Activated CD4-positive, CD25-positive, alpha-beta regulatory T cell treated with anti-CD3 and anti-CD28 coated beads, Interleukin-2, amount 50 U/mL, for 72 hours (primary cell): ENCODE results near the gene PSD2.

Experiments
- DNase-seq: peaks from one replicate; pipeline ENCODE4 v3.0.0; 2021

The PSD2 gene

DNA sequence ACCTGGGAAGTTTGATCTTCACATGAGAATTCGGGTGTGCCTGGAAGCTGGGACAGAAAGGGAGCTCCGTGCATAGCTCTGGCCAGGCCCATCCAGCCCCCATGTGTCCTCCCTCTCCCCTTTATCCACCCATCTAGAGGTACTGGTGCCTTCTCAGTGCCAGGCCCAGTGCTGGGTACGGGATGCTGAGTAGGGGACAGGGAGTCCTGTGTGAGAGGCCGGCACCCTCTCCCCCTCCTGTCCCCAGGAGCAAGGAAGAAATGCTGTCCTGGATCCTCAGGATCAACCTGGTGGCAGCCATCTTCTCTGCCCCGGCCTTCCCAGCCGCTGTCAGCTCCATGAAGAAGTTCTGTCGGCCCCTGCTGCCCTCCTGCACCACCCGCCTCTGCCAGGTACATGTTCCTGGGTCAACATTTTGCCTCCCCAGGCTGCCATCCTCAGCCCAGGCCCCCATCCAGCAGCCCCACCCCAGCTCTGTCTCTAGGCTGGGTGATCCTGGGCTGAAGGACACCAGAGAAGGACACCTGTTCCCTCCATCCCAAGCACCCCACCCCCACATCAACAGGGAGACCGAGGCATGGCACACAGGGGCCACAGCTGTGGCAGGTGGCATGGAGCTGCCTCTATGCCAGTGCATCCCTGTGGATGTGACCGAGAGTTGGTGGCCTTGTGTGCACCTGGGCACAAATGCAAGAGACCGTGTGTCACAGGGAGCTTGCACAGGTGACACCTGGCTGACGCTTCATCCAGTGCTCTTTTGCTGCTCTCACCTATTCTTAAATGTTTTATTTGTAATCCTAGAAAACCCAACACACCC is 43.0 kb downstream of the PSD2 start:
- DNase-seq, result peak; percentile 25

DNA sequence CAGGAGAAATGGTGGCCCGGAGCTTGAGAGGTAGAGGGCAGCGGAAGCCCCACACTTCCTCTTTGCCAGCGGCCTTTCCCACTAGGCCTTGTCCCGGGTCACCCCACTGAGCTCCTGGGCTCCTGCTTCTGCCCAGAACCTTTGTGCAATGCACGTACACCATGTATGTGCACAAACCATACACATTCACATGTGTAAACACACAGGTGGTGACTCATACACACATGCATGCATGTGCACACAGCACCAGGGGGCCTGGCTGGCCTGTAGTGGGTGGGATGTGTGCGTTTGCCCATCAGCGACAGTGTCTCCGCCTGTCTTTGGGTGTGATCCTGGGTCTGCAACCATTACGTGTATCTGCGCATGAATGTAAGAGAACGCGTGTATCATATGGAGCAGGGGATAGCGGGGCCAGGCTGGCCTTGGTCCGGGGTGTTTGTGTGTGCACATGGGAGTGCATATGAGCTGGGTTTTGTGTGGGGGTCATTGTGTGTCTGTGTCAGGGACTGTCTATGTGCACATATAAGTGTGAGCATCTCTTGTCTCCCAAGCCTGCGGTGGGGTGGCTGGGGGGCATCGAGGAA is 43.7 kb downstream of the PSD2 start:
- peak; percentile 18 for DNase-seq

DNA sequence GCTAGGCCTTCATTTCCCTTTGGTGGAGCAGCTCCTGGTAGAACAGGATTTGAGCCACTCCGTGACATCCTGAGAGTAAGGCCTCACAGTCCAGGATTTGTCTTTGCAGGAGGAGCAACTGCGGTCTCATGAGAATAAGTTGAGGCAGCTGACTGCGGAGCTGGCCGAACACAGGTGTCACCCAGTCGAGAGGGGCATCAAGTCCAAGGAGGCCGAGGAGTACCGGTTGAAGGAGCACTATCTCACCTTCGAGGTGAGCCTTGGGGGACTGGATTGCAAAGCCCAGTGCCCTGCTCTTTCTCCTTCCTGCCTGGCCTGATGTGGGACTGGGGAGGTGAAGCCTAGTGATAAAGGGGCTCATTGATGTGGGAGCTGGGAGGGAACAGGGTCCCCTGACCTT is 44.3 kb downstream of the PSD2 start:
- peak; percentile 21 for DNase-seq

DNA sequence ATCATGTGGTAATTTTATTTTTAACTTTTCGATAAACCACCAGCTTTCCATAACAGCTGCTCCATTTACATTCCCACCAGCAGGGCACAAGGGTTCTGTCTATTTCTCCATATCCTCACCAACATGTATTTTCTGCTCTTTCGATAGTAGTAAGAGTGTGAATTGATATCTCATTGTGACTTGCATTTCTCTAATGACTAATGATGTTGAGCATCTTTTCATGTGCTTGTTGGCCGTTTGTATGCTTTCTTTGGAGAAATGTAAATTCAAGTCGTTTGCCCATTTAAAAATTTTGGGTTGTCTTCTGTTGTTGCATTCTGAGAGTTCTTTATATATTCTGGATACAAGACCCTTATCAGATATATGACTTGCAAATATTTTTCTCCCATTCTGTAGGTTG is 45.9 kb downstream of the PSD2 start:
- no peak for DNase-seq

DNA sequence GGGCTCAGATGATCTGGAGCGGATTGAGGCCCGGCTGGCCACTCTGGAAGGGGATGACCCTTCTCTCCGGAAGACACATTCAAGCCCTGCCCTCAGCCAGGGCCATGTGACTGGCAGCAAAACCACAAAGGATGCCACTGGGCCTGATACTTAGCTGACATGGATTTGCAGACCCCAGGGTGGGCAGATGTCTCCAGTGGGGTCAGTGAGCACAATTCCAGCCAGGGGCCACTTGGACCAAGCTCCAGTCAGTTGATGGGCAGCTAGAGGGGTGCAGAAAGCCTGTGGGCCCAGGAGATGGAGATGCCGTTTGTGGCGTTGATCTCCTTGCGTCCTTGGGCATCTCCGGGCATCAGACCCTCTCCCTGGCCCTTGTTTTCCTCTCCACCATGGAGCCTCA is 46.7 kb downstream of the PSD2 start:
- peak; percentile 19 for DNase-seq

DNA sequence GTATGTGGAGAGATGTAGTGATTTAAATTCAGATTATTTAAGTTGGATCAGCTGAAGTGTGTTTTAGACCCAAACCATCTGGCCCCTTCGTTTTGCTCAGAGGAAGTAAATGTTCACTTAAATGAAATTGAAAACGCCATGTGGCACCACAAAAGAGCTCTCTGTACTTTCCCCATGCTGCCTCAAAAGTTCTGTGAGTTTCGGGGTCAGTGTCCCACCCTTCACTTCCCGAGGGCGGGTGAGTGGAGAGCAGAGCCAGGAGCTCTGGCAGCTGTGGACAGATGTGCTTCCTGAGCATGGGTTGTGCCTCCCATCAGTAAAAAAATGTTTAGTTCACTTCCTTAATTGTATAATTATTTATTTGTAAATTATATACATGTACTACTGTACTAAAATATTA is 48.4 kb downstream of the PSD2 start:
- DNase-seq, result no peak

DNA sequence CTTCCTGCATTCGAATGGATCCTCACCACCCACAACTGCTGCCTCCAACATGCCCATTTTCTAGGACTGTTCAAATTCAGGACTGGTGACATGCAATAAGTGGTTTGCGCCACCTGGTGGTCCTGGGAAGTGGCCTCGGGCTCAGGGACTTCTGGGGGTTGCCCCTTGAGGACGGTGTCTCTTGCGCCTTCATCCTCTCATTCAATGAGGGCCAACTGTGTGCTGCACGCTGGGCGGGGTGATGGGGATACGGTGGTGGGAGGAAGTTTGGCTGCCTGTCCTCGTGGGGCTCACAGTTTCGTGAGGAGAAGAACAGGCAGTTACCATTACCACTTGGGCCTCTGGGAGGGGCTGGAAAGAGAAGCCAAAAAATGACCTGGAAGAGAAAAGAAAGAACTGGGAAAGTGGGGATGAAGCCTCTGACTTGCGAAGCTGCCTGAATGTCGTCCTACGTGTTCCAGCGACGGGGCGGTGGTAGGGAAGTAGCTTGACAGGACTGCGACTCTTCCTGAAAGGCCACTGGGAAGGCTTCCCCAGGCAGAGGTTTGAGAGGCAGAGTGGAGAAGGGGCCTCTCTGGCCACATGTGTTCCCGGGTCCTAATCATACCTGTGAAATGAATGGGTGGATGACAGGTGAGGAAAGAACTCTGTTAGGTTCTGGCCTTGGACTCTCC is 49.0 kb downstream of the PSD2 start:
- peak; percentile 53 for DNase-seq

DNA sequence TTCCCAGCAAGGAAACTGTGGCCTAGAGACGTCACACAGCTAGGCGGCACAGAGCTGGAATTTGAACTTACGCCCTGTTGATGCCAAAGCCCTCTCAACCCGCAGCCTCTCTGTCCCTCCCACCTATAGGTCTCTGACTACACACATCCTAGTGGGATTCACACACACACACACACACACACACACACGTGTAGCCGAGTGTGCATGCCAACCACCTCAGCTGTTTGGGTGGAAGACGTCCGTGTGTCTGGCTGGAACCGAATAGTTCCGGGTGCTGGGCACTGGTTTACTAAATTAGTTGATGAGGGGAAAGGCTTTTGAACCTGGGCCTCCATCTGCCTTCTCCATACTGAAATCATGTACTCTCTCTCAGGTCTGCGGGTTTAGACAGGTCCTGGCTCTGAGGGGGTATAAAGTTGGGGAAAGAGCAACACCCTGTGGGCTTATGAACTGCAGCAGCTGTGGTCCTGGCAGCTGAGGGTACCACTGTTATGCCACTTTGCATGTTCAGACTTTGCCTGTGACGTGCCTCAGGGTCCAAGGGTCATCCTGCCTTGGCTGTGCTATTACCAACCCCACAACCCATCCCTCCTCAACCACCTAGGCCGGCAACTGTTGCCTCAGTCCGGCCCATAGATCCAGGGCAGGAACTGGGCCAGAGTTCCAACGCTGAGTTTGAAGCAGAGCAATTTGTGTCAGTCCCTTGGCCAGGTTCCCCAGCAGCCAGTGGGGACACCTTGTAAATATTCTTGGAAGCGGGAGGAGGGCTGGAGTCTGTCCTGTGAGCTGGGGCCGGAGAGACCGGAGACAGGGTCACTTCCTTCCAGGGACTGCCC is 50.5 kb downstream of the PSD2 start:
- DNase-seq, result peak; percentile 18

DNA sequence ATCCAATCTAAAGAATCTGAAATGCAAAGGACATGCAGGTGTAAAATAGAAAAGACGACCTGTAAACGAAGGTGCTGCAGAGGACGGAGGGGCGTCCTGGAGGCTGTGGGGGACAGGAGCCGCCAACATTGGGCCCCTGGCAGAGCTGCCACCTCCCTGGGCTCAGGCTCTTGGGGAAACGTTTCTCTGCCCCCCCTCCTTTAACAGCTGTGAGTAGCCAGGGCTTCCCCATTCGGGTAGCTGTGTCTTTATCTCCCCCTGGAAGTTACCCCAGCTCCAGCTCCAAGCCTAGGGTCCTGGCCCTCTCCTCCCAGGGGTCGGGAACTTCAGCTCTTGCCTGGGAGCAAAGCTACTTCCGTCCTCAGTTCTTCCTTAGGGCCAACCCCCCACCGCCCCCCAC is 51.5 kb downstream of the PSD2 start:
- DNase-seq, result peak; percentile 18

DNA sequence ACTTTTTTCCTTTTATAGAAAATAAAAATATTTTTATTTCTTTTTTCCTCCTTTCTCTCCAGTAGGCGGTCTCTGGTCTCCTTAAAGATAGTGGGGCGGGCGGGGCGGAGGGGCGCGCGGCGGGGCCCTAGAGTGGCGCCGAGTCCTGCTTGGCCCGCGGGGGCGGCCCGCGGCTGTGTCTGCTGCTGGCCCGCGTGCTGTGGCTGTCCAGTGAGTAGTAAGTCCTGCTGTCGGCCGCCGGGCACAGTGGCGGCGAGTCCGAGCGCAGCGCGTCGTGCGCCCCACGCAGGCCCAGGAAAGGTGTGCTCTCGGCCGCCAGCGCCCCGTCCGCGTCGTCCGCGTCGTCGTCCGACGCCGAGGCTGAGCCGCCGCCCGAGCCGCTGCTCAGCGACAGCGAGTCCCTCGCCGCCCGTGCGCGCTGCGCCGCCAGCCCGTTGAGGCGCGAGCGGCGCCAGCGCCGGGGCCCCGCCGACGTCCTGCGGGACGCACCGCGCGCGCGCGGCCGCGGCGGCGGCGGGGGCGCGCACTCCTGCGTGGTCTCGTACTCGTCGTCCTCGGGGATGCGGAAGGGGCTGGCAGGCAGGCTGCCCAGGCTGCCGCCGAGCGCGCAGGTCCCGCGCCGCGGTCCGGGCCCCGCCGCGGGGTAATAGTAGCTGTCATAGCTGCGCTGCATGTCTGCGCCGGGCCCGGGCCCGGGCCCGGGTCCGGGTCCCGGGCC is 52.3 kb downstream of the PSD2 start:
- DNase-seq, result peak; percentile 68

DNA sequence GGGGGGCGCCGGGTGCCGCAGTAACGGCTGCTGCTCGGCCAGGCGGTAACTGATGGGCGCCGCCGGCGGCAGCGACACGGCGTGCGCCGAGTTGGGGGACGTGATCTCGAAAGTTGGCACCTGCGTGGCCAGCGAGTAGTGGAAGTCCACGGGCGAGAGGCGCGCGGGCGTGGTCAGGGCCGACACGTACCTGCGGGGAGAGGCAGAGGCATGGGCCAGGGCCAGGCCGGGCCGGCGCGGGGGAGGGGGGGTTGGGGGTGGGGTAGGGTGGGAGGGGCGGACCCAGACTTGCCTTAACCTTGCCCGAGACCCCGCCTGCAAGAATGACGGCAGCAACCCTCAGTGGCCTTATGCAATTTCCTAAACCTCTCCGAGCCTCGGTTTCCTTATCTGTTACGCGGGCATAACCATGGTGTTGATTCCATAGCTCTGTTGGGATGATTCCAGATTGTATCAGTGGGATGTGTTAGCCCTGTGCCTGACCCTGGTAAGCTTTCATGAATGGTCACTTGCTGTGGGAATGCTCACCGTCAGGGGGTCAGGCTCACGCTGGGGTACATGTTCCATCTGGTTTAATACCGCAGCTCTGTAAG is 53.0 kb downstream of the PSD2 start:
- DNase-seq, result no peak

DNA sequence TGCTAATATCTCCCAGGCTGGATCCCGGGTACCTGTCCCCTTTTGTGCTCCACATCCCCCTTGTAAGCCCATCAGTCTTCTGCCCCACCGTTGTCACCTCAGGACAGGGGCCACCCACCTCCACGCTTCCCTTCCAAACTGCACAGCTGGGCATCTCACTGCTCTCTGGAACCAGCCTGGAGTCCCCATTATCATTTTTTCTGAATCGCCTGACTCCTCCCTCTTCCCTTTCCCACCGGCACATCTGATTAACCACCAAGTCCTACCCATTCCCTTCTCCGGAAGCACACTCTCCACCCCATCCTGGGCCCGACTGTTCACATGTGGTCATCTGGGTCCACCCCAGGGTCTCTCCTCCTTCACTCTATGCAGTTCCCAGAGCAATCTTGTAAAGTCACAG is 53.9 kb downstream of the PSD2 start:
- no peak for DNase-seq

DNA sequence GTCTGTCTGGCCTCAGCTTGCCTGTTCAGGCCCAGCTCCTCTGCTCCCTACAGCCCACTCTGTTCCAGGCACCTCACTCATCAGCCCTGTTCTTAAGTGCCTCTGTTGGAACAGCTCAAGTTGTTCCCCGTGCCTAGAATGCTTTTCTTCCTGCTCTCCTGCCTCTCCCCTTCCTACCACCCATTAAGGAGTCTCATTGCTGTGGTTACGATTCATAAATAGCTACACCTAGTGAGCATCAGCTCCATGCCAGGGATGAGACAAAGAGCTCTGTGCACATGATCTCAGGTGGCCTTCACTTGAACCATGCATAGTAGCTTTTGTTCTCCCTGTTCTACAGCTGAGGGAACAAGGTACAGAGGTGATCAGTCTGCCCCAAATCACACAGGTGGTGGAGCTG is 54.3 kb downstream of the PSD2 start:
- peak; percentile 26 for DNase-seq

DNA sequence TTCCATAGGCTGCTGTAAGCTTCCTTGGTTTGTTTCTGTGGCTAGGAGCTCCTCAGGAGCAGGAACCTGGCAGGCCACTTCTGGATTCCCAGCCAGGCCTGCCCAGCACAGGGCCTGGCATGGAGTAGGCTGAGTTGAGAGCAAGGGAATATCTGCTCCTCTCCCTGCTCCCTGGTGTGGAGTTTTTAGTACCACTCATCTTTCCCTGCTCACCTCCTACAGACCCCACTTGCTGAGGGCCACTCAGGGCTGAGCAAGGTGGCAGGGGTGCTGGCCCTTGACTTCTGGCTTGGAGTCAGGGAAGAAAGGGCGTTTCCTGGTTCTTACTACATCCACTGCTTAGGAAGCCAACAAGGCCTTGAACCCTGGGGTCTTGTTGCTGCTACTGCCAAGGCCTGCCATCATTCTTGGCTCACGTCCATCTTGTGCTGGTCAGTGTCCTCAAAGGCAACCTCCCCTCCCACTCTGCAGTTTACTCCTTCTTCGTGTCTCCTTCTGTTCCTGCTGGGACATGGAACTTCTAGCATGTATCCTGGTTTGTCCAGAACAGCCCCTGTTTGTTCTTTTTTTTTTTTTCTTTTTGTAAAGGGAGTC is 54.9 kb downstream of the PSD2 start:
- DNase-seq, result peak; percentile 16

DNA sequence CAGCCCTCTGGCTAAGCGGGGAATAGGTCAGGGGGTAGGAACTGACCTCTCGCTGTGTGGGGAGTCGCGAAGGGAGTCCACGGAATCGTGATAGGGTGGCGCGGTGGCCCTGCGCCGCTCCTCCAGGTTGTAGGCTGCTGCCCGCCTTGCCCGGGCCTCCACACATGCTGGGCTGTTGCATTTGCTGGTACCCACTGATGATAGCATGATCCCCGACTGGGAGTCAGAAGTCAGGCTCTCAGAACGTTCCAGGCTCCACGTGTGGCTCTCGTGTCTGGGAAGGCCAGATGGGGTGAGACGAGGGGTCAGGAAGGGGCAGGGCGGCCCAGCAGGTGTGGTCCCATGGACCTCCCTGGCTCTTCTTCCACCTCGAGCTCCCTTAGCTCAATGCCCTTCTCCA is 56.0 kb downstream of the PSD2 start:
- peak; percentile 21 for DNase-seq

DNA sequence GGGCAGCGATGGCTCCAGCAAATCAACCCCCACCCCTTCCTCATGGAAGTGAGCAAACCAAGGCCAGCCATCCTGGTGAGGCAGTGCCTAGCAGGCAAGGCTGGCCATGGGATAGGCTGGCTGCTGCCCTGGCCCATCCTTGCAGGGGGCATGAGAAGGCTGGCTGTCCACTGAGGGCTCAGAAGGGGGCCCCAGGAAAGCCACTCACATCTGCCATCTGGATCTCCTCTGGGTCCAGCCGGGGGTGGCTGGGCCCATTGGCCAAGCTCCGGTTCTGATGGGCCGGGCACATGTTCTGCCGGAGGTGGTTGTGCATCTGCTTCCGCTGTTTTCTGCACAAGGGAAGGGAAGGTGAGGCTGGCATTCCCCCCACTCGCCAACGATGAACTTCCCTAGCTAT is 57.1 kb downstream of the PSD2 start:
- DNase-seq, result peak; percentile 17

DNA sequence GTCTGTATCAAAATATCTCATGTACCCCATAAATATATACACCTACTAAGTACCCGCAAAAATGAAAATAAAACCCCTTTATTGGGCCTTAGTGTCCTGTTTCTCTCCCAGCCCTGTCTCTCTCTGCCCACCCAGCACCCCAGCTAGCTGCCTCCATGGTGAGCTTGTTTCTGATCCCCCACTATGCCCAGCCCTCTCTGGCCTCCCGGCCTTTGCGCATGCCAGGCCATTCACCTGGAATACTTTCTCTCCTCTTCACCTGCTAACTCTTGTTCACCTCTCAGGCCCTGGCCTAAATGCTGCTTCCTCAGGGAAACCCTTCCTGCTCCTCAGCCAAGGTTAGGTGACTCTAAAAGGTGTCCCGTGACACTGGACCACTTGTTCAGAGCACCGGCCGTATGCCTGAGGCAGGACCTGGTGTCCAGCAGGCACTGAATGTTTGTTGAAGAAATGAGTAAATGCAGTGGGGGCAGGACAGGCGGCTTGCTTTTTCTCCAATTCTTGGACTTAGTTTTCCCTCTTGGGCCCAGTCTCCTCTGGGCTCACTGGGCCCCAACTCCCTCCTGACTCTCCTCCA is 58.5 kb downstream of the PSD2 start:
- DNase-seq, result no peak

DNA sequence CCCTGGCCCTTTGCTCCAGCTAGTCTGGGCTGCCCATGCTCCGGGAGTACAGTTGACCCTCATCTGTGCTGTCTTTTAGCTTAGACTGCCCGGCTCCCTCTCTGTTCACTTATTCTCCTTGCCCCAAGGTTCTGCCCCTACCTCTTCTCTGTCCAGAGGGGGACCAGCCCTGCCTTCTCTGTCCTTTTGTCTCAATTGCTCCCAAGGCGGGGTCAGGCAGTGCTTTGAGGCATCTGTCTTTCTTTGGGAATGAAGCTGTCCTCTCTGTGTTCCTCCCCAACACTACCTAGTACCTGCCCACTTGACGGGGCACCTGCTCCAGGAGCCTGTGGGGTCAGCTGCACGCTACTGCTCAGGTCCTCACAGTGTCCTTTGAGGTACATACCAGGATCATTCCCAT is 59.3 kb downstream of the PSD2 start:
- DNase-seq, result peak; percentile 24

DNA sequence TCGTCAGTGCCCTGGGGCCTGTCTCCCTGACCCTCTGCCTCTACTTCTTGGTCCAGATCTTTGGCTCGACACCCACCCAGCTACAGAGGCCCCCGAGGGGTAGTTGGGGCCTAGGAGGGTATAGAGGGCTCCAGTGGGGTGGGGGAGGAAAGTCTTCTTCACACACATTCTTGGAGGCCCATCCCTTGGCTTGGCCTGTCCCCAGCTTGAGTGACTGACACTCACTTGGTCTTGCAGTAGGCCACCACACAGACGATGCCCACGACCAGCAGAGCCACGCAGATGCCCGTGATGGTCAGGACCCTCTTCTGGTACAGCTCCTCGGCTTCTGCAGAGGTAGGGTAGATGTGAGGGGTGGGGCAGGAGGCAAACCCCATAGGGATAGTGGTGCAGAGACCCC is 59.8 kb downstream of the PSD2 start:
- no peak for DNase-seq

DNA sequence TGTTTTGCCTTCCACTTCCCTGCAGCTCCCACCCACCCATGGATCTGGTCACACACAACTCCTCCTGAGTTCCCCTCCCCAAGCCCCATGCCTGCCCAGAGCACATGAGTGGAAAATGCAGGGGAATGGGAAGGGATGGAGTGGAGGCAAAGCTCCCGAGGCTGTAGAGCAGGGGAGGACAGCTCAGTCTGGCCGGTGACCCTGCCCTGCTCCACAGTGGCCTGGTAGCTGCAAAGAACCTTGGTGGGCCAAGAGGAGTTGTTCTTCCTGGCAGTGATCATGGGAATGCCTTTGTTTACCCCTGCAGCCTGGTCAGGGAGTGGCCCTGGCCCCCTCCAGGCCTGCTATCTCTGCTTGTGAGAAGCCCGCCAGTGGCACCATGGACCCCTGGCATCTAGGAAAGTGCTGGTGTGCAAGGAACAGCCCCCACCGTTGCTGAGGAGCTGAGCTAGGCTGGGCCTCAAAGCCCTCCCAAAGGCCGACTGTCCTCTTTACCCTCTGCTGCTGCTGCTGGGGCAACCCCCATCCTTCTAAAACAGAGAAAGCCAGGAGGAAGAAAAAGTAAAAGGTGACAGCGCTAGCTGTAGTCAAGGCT is 60.4 kb downstream of the PSD2 start:
- no peak for DNase-seq

DNA sequence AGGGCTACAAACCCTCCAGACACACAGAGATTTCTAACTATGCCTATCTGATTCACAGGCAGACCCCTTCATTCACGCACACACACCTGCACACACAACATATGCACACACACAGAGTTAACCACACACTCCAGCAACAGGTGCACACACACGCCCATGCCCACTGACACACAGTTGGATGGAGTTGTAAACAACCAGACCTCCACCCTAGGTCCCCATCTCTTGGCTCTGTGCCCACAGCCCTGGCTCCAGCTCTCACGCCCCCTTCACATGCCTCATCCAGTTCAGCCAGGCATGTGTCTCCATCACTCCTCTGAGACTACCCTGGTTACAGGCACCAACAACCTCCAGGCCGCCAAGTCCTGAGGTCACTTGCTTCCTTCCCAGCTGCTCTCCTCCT is 61.1 kb downstream of the PSD2 start:
- no peak for DNase-seq
